CD4-positive, CD25-positive, alpha-beta regulatory T cell (primary cell): ENCODE results near the gene NPY4R. TPM values are rescaled to one million over a fixed set of nuclear protein-coding genes. Genes with fewer than 3 reads are reported as not detected.
"Not testable (repeated sequence)": the region's sequence is repeated elsewhere in the genome, so short reads cannot be mapped to it uniquely, and the experiment has no call there.

Experiments
- ATAC-seq, 2 donors: fragments of 150-1000 bp; cut with Tn5 transposase; one replicate each; pipeline ENCODE4 v1.10.0; 2021; ENCODE audit warnings: low read depth in 2 of 2, moderate number of reproducible peaks in 2 of 2, moderate library complexity in 1 of 2
- DNase-seq, 3 donors: peaks; one replicate each; pipeline versions ENCODE4 v3.0.0 to v3.0.0-alpha.2; 2012 to 2022; ENCODE audit warnings: mixed read lengths in 1 of 3
- H3K27ac ChIP-seq: one replicate; pipeline ENCODE4 v1.7.0; 2013; ENCODE audit warnings: mild to moderate bottlenecking, low read length; ENCODE audit not compliant: insufficient read depth, poor library complexity, severe bottlenecking
- H3K27me3 ChIP-seq: one replicate; pipeline ENCODE4 v1.7.0; 2013; ENCODE audit warnings: low read length; ENCODE audit not compliant: control insufficient read depth, insufficient read depth
- H3K36me3 ChIP-seq: one replicate; pipeline ENCODE4 v1.7.0; 2013; ENCODE audit warnings: mild to moderate bottlenecking, low read length, moderate library complexity; ENCODE audit not compliant: control insufficient read depth, insufficient read depth
- H3K4me1 ChIP-seq: 2 replicates; pipeline ENCODE4 v1.7.0; 2013; ENCODE audit warnings: mild to moderate bottlenecking, low read length; ENCODE audit not compliant: insufficient read depth, control insufficient read depth, poor library complexity, severe bottlenecking
- H3K4me3 ChIP-seq: one replicate; pipeline ENCODE4 v1.7.0; 2013; ENCODE audit warnings: low read depth, mild to moderate bottlenecking, low read length, moderate library complexity
- H3K9me3 ChIP-seq, 2 experiments: 1 replicate in 1 of 2; 2 replicates in 1 of 2; pipeline ENCODE4 v1.7.0; 2013; ENCODE audit warnings: low read length in 2 of 2, mild to moderate bottlenecking in 1 of 2, moderate library complexity in 1 of 2; ENCODE audit not compliant: control insufficient read depth in 2 of 2
- H3K27ac Mint-ChIP-seq, 3 donors: one replicate each; pipeline ENCODE4 v1.8.0; 2020 to 2022; ENCODE audit warnings: mild to moderate bottlenecking in 3 of 3, mixed read lengths in 3 of 3, moderate library complexity in 2 of 3
- H3K27me3 Mint-ChIP-seq: one replicate; pipeline ENCODE4 v1.8.0; 2022; ENCODE audit warnings: mild to moderate bottlenecking, mixed read lengths
- H3K36me3 Mint-ChIP-seq: one replicate; pipeline ENCODE4 v1.8.0; 2020; ENCODE audit warnings: mixed read lengths
- H3K4me1 Mint-ChIP-seq, 4 donors: one replicate each; pipeline ENCODE4 v1.8.0; 2020 to 2022; ENCODE audit warnings: mixed read lengths in 4 of 4, mild to moderate bottlenecking in 1 of 4
- H3K4me3 Mint-ChIP-seq, 4 donors: one replicate each; pipeline ENCODE4 v1.8.0; 2020 to 2022; ENCODE audit warnings: mild to moderate bottlenecking in 4 of 4, mixed read lengths in 4 of 4, moderate library complexity in 3 of 4
- H3K9me3 Mint-ChIP-seq, 7 donors: one replicate each; pipeline ENCODE4 v1.8.0; 2020 to 2022; ENCODE audit warnings: mixed read lengths in 7 of 7, mild to moderate bottlenecking in 3 of 7, moderate library complexity in 2 of 7
- polyA plus RNA-seq, 4 donors: library from polyadenylated mRNA; unstranded; fragments of 300-500 nt; fragmentation: Illumina TruSeq; gene quantifications; one replicate each; pipeline ENCODE4 v1.2.3, GENCODE V29; 2021
- total RNA-seq: library from RNA; stranded (reverse); gene quantifications from one replicate; pipeline ENCODE4 v1.2.3, GENCODE V29; 2022

Gene NPY4R
- total and polyA plus RNA-seq, 5 donors from 2014 or later: not detected

DNA sequence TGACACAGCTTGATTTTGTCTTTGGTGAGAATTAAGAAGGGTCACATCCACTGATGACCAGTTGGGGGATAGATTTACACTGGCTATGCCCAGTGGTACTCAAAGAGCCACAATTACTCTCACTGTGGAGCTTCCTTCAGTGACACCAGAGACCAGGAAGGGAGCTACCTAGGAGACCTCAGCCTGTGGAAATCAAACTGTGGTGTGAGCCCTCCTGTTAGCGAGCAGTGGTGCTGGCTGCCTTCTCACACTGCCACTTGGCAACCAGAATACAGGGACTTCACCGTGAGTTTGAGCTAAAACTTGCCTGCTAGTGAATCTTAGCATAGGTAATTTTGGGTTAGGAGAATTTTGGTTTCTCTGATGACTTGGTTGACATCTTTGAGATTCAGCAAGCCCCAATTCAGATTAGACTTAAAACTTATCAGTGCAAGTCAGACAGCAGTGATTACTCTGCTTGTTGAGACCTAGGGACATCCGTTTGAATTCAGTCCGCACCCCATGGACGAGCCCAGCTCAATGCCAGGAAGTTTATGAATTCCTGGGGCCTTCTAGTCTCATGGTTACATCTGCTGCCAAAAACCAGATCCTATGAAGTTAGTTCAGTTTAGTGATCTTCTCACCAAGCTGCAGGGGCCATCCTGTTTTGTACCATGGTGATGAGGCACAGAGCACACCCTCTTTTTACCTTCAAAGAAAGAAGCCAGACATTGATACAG, 33.4 kb upstream of the NPY4R start:
- not testable (repeated sequence) for H3K36me3 ChIP-seq, ATAC-seq, H3K36me3 Mint-ChIP-seq, H3K27me3 Mint-ChIP-seq, H3K9me3 ChIP-seq, H3K9me3 Mint-ChIP-seq, DNase-seq, H3K27ac Mint-ChIP-seq, H3K27ac ChIP-seq, H3K4me3 Mint-ChIP-seq, H3K27me3 ChIP-seq, H3K4me1 ChIP-seq, H3K4me3 ChIP-seq, H3K4me1 Mint-ChIP-seq

DNA sequence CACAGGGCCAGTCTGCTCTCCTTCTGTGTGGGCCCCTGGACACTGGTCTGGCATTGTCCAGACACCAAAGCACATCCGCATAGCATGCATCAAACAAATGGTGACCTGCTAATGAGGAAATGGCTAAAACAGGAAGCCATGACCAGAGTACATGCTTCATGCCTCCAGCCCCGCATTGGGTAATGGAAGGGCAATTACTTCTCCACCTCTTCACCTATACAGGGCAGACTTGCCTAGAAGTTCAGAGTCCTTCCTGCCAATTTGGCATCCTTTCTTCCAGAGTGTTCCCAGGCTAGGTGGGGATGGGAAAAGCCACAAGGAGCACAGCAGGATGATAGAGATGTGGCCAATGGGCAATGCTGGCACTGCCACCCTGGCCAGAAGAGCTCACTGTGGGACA, 32.1 kb upstream of the NPY4R start:
- ATAC-seq, H3K36me3 ChIP-seq, H3K4me1 Mint-ChIP-seq, H3K9me3 ChIP-seq, DNase-seq, H3K27ac Mint-ChIP-seq, H3K27ac ChIP-seq, H3K4me1 ChIP-seq, H3K9me3 Mint-ChIP-seq, H3K4me3 Mint-ChIP-seq, H3K27me3 Mint-ChIP-seq, H3K36me3 Mint-ChIP-seq, H3K4me3 ChIP-seq, H3K27me3 ChIP-seq: not testable (repeated sequence)

- not testable (repeated sequence) for H3K9me3 Mint-ChIP-seq, H3K4me1 Mint-ChIP-seq, H3K4me3 Mint-ChIP-seq, H3K27me3 Mint-ChIP-seq, ATAC-seq, H3K9me3 ChIP-seq, H3K36me3 Mint-ChIP-seq, H3K4me3 ChIP-seq, H3K27me3 ChIP-seq, H3K36me3 ChIP-seq, H3K4me1 ChIP-seq, DNase-seq, H3K27ac Mint-ChIP-seq, H3K27ac ChIP-seq
These were observed 31.6 kb upstream of the NPY4R start for GRCh38 chr10:46497401-46497800.

DNA sequence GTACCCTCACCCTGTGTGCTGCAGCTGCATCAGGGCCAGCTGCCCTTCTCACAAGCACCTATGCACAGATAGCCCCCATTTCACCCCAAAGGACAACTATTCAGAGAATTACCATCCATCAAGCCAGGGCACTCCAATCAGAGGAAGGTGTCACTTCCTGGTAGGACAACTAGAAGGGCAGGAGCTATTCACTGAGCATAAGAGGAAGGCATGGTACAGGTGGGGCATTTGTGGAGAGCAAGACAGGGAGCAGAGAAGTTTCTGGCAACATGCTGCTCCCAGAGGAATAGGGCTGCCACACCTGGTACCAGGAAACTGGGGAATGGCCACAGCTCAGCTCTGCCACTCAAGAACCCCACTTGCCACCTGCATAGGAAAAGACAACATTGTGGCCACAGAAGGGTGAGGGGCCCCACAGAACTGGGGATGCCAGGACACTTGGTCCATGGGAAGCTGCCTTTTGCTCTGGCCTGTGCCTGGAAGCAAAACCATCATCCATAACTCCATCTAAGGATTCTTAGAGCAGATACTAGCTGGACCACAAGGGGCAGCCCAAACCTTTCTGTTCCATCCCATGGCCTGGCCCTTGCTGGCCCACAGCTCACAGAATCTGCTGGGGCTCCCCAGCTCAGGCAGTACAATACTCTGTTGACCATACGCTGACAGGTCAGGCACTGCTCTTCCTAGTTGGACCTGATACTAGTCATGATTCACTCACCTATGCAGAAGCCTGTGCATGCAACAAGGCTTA, 25.8 kb upstream of the NPY4R start:
- H3K9me3 Mint-ChIP-seq, H3K4me3 Mint-ChIP-seq, H3K27me3 Mint-ChIP-seq: not testable (repeated sequence)

DNA sequence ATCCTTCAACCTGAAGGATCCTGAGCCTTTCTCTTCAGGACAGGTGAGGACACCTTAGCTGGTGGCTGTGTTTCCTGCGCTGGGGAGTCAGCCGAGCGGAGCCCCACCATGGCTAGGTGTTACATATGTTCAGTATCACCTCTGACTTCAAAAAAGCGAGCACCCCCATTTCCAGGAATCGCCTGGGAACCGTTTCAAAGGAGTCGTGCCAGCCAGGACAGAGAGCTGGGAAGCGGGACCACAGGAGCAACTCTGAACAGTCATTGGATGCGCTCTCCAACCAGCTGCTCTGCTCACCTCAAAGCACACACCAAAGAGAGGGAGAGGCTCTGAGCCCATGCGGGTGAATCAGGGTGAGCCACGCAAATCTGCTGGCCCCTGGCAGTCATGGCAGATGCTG, 24.5 kb upstream of the NPY4R start:
- not testable (repeated sequence) for DNase-seq, H3K27ac ChIP-seq, H3K27me3 ChIP-seq, H3K27ac Mint-ChIP-seq, H3K36me3 Mint-ChIP-seq, H3K9me3 Mint-ChIP-seq, H3K4me1 Mint-ChIP-seq, ATAC-seq, H3K4me3 Mint-ChIP-seq, H3K9me3 ChIP-seq, H3K4me1 ChIP-seq, H3K4me3 ChIP-seq, H3K36me3 ChIP-seq, H3K27me3 Mint-ChIP-seq

More for the DNA sequence above, 25.8 kb upstream of the NPY4R start:
- not testable (repeated sequence) for H3K4me1 Mint-ChIP-seq, H3K27ac Mint-ChIP-seq, DNase-seq, H3K4me3 ChIP-seq, H3K27ac ChIP-seq, H3K4me1 ChIP-seq, ATAC-seq, H3K9me3 ChIP-seq, H3K36me3 ChIP-seq, H3K36me3 Mint-ChIP-seq, H3K27me3 ChIP-seq

GRCh38 chr10:46486459-46486858, 20.7 kb upstream of the NPY4R start:
- ATAC-seq, H3K27ac Mint-ChIP-seq, H3K4me1 Mint-ChIP-seq, H3K9me3 ChIP-seq, H3K9me3 Mint-ChIP-seq, DNase-seq, H3K27me3 Mint-ChIP-seq, H3K4me1 ChIP-seq, H3K36me3 Mint-ChIP-seq, H3K36me3 ChIP-seq, H3K27me3 ChIP-seq, H3K4me3 ChIP-seq, H3K27ac ChIP-seq, H3K4me3 Mint-ChIP-seq: not testable (repeated sequence)

DNA sequence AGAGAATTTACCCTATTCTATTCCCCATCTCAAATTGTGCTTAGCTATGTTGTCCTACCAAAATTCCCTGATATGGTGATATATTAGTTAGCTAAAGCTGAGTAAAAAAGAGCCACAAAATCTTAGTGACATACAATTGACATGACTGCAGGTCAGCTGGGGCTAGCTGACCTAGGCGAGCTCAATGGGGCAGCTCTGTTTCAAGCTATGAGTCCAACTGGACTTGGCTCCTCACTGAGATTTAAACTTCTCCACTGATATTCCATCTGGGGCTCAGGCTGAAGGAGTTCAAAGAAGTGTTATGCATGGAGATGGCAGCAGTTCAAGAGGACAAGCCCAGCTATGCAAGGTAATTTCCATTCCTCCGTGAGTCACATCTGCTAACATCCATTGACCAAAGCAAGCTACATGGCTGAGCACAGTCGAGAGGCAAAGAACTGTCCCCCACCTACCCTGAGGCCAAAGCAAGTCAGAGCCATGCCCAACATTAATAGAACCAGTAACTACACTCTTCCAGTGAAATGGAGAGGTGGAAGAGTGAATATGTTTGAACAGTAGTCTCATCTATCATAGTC, 9.1 kb upstream of the NPY4R start:
- H3K27ac ChIP-seq, H3K4me3 Mint-ChIP-seq, H3K9me3 ChIP-seq, H3K4me3 ChIP-seq, DNase-seq, H3K36me3 Mint-ChIP-seq, H3K36me3 ChIP-seq, H3K27me3 ChIP-seq, H3K4me1 ChIP-seq, H3K9me3 Mint-ChIP-seq, H3K27me3 Mint-ChIP-seq, H3K27ac Mint-ChIP-seq, H3K4me1 Mint-ChIP-seq, ATAC-seq: not testable (repeated sequence)

DNA sequence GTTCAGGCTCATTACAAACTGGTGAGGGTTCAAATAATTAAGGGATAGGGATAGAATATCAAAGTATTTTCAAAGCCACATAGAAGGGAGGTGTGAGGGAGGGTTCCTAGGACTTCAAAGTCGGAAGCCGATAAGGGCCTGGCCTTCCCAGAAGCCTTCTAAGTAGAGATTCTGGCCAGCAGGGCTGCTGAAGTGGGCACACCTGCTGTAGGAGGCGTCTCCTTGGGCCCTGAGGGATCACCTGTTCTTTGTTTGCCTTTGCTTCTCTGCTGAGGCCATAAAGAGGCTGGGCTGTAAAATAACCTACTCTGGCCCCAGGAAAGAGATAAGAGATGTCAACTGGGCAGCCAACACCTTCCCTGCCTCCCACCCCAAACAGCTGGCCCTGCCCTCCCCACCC, 8.0 kb upstream of the NPY4R start:
- H3K4me3 Mint-ChIP-seq, H3K9me3 ChIP-seq, DNase-seq, H3K36me3 ChIP-seq, H3K4me1 ChIP-seq, H3K27me3 Mint-ChIP-seq, H3K9me3 Mint-ChIP-seq, H3K36me3 Mint-ChIP-seq, H3K4me1 Mint-ChIP-seq, H3K27ac Mint-ChIP-seq, H3K27me3 ChIP-seq, ATAC-seq, H3K4me3 ChIP-seq, H3K27ac ChIP-seq: not testable (repeated sequence)
